GM12865 (cell line): ENCODE data around the gene MAML3.

Source experiments
- DNase-seq: peaks from one replicate; pipeline ENCODE4 v3.0.0; 2010; ENCODE audit warnings: low read depth
- H3K4me3 ChIP-seq: 2 replicates; pipeline ENCODE4 v1.5.1; 2011; ENCODE audit warnings: mild to moderate bottlenecking, low read depth, low read length, control low read depth
- TF ChIP-seq, protein P1 (sequence below): IDR thresholded peaks from 2 replicates; pipeline ENCODE4 v1.5.1; 2011; ENCODE audit warnings: low read length, control low read depth, low read depth, inconsistent platforms; ENCODE audit not compliant: insufficient read depth; ENCODE audit errors: missing control alignments

MAML3 gene

DNA sequence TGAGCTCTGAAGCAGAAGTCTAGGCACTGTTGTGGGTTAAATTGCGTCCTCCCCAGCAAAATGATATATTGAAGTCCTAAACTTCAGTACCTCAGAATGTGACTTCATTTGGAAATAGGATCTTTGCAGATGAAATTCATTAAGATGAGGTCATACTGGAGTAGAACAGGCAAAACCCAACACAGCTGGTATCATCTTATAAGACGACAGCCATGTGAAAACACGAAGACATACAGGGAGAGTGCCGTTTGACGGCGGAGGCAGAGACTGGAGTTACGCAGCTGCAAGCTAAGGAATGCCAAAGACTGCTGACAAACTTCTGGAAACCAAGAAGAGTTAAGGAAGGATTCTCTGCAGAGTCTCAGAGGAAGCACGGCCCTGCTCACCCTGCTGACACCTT, 241.5 kb downstream of the MAML3 start:
- DNase-seq, result no peak
- TF ChIP-seq, protein P1, sequence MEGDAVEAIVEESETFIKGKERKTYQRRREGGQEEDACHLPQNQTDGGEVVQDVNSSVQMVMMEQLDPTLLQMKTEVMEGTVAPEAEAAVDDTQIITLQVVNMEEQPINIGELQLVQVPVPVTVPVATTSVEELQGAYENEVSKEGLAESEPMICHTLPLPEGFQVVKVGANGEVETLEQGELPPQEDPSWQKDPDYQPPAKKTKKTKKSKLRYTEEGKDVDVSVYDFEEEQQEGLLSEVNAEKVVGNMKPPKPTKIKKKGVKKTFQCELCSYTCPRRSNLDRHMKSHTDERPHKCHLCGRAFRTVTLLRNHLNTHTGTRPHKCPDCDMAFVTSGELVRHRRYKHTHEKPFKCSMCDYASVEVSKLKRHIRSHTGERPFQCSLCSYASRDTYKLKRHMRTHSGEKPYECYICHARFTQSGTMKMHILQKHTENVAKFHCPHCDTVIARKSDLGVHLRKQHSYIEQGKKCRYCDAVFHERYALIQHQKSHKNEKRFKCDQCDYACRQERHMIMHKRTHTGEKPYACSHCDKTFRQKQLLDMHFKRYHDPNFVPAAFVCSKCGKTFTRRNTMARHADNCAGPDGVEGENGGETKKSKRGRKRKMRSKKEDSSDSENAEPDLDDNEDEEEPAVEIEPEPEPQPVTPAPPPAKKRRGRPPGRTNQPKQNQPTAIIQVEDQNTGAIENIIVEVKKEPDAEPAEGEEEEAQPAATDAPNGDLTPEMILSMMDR, result no peak
- no peak overlapping the region for H3K4me3 ChIP-seq

- no peak for DNase-seq
- TF ChIP-seq, protein P1, result no peak
- no peak overlapping the region for H3K4me3 ChIP-seq
Observed at GRCh38 chr4:139910106-139910505, 243.9 kb downstream of the MAML3 start.

DNA sequence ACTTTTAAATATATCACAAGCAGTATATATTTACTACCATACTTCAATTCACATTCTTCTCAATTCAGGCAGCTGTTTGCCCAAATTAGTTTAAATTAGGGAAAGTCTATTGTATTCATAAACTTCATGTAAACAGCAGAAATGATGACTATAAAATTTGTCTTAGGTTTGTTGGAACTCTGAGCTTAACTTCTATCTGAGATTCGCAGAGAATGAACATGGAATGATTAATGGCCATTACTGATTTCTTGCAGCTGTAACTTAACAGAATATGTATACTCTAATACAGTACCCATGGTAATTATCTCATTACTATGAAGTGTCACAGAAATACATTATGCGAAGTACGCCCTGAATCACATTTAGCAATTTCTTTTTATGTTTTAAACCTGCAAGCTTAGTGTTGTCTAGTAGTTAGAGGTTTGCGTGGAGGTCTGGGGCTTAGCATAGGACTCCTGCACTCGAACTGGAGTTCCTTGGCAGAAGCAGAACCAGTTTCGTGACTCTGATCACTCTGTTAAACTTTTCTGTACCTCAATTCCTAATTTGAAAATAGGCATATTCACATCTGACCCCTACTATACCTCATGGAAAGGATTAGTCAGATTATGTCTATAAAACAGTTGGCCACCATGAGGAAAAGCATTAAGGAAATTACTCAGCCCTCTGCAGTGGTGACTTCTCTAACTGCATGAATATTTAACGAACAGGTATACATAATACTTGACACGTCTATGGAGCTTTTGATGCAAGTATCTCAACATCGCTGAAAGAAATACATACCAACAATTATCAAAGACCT, 245.1 kb downstream of the MAML3 start:
- TF ChIP-seq, protein P1, result no peak
- no peak for DNase-seq

DNA sequence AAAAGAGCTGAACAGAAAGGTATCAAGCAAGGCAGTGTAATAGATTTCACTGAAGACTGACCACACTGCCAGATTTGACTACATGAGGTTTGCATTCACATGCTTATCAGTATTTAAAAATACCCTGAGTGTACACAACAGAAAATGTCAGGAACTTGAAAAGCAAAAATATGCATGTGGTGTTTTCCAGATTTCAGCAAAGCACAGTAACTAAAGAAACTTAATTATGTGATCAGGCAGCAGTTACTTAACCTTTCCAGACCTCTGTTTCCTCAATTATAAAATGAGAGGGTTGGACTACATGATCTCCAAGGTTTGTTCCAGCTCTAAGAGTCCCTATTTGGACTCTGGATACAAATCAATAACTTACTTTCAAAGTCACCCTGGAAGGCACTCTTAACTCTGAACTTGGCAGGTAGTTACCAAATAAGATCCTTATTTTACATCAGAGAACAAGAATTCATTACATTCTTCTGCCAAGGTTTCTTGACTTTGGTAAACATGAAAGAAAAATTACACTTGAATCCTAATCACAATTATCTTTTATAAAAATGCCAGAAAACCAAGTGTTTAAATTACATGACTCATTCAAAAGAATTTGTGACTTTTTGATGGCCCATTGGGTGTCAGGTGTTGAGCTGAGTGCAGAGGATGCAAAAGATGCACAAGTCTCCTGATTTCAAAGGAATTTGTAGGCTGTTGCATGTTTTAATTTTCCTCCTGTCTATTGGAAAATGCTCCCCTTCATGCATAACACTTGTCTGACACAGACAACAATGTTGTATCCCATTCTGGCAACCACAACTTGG, 246.8 kb downstream of the MAML3 start:
- TF ChIP-seq, protein P1, result no peak
- no peak overlapping the region for H3K4me3 ChIP-seq
- DNase-seq, result no peak

More for the DNA sequence above, 245.1 kb downstream of the MAML3 start:
- H3K4me3 ChIP-seq, result no peak overlapping the region

DNA sequence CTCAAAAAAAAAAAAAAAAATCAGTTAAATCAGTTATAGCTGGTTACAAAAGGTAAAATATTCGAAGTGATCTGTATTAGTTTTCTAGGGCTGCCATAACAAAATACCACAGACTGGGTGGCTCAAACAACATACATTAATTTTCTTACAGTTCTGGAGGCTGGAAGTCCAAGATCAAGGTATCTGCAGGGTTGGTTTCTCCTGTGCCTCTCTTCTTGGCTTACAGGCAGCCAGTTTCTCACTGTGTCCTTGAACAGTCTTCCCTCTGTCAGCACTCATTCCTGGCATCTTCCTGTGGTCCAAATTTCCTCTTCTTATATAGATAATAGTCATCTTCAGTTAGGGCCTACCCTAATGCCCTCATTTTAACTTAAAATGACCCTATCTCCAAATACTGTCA, 248.5 kb downstream of the MAML3 start:
- no peak overlapping the region for H3K4me3 ChIP-seq
- TF ChIP-seq, protein P1, result no peak
- no peak for DNase-seq

DNA sequence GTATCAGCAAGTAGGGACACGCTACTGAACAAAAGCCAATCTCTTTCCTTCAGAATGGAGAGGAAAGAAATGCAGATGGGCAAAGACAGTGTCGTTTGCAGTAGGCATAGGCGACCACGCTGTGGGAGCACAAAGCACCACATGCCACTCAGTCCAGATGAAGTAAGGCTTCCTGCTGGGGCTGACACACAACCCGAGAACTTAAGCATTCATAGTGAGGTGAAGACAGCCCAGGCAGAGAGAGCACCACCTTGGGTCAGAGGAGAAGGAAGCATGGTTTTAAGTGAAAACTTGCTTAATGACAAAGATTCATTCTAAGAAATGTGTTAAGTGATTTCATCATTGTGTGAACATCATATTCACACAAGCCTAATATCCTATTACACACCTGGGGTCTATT, 249.6 kb downstream of the MAML3 start:
- DNase-seq, result no peak
- TF ChIP-seq, protein P1, result no peak

GRCh38 chr4:139903845-139904244, 250.1 kb downstream of the MAML3 start:
- H3K4me3 ChIP-seq, result no peak overlapping the region
- no peak for DNase-seq

More for the DNA sequence above, 249.6 kb downstream of the MAML3 start:
- no peak overlapping the region for H3K4me3 ChIP-seq

More at GRCh38 chr4:139903845-139904244, 250.1 kb downstream of the MAML3 start:
- TF ChIP-seq, protein P1, result no peak
